Stimulated activated CD4-positive, alpha-beta T cell treated with anti-CD3 and anti-CD28 coated beads, TNF-alpha, amount 100 ng/mL, for 24 hours (primary cell): ENCODE data around the gene GNA15.

ENCODE experiments used
- DNase-seq, 3 experiments: peaks; one replicate each; pipeline ENCODE4 v3.0.0-alpha.2; 2020; ENCODE audit warnings: low read depth in 3 of 3

The GNA15 gene

GRCh38 chr19:3106509-3107141 is 29.2 kb upstream of the GNA15 start:
- no peak for DNase-seq

GRCh38 chr19:3107658-3108057 is 28.2 kb upstream of the GNA15 start:
- DNase-seq = no peak

- peak; percentile 35 to 69 (median 57) for DNase-seq
Measured at GRCh38 chr19:3108775-3109174, 27.1 kb upstream of the GNA15 start.

DNA sequence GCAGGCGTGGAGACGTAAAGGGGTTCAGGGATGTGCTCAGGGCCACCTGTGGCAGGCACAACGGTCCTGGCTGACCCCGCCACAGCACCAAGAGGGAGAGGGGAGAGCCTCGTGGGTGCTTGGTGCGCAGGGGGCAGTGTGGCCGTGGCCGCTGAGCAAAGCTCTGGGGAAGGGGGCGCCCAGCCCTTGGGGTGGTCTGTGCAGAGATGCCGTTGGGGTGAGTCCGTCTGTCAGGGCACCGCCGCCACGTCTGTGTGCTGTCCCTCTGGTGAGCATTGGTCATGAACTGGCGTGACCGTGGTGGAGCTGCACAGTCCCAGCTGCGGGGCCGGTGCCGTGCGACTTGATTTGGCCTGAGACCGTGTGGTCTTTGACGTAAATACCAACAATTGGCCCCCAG is 26.3 kb upstream of the GNA15 start:
- no peak for DNase-seq

DNA sequence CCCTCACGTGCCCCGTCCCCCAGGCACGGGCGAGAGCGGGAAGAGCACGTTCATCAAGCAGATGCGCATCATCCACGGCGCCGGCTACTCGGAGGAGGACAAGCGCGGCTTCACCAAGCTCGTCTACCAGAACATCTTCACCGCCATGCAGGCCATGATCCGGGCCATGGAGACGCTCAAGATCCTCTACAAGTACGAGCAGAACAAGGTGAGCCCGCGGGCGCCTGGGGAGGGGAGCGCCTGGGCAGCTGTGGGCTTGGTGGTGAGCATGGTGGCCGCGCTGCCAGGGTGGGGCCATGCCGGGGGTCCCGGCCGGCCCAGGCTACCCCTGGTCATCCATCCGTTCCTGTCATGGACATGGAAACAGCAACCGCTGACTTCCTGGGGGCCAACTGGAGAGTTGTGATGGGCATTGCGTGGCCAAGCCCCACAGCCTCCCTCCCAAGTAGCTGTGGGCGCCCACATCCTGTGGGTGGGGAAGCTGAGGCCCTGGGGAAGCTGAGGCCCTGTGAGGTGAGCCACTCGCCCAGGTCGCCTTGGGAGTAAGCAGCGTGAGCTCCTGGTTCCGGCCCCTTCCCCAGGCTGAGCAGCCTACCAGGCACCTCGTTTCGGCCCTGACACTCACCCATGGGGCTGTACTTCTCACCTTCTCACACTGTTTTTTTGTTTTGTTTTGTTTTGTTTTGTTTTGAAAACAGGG is 25.6 kb upstream of the GNA15 start:
- DNase-seq = no peak

DNA sequence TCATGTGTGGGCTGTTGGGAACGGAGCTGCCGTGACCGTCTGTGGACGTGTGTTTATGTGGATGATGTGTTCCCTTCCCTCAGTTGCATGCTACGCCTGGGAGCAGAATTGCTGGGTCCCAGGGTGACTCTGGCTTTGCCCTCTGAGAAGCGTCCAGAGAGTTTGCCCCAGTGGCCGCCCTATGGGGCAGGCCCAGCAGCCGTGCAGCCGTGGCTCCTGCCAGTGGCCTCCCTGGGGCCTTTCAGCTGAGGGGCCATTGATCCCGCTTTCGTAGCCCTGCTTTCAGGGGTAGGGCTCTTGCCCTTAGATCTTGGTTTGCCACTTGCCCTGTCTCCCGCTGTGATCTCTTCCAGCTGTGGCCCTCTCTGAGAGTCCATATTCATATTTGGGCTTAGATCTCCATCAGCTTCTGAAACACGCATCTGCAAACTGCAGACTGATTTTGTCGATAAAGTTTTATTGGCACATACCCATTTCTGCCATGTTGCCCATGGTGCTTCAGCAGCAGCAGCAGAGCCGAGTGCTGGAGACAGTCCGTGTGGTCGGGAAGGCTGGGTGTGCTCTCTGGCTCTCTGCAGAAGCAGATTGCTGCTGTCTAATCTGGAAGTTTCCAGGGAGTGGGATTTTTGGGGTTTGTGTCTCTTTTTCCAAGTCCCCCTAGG is 24.1 kb upstream of the GNA15 start:
- no peak for DNase-seq

DNA sequence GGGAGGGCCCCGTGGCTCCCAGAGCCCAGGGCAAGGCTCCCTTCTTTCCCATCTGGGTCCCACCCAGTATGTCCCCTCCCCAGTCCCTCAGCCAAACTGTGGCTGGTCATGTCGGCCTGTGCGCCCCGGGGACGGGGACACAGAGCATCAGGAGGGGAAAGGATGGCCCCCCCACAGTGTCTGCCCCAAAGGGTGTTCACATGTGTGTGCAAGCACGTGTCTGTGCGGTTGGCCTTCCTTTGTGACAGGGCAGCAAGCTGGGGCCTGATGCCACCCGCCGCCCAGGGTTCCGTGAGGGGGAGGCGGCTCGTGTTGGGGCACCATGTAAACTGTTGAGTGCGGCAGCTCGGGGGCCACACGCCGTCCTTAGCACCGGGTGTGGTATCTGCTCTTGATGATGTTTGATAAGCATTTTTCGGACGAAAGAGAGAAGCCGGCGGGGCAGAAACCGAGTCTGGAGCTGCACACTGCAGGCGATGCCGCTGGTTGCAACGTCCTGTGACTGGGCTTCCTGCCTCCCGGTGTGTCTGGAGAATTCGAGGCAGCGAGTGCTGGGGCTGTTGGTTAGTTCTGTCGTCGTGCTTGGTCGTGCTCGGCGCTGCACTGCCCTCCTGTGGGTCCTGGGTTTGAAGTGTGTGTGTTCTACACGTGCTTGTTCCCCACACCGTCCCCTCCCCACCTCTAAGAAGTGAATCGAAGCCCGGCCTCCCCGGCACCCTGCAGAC is 23.3 kb upstream of the GNA15 start:
- DNase-seq = no peak

DNA sequence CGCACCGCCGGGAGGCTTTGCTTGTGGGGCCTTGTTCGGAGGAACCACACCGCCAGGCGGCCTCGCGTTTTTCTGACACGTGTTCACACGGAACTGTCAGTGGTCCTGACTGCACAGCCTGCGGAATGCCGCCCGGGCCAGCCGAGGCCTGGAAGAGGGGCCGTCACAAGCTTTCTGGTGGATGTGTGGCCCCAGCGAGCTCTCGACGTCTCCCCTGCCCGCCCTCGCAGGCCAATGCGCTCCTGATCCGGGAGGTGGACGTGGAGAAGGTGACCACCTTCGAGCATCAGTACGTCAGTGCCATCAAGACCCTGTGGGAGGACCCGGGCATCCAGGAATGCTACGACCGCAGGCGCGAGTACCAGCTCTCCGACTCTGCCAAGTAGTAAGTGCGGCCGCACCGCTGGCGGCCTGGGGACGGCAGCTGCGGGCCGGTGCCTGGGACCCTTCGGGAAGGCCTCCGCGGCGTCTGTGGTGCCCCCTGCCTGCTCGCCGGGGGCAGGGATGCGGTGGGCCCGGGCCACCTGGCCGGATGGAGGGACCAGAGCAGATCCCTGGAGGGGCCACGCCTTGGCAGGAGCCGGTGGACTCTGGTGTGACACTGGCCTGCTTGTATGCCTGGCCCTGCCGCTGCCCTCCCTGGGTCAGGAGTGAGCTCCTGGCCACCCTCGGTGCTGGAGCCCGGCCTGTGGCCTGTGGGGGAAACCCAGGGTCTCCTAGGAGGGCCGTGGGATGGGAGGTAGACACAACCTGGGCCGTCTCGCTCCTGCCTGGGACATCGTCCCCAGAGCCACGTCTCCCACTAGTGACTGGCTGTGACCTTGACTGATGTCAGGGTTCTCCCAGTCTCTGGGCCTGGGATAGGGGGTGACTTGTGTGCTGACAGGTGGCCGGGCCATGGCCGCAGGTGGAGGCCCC is 22.5 kb upstream of the GNA15 start:
- DNase-seq = no peak

GRCh38 chr19:3114018-3114726 is 21.7 kb upstream of the GNA15 start:
- no peak for DNase-seq

DNA sequence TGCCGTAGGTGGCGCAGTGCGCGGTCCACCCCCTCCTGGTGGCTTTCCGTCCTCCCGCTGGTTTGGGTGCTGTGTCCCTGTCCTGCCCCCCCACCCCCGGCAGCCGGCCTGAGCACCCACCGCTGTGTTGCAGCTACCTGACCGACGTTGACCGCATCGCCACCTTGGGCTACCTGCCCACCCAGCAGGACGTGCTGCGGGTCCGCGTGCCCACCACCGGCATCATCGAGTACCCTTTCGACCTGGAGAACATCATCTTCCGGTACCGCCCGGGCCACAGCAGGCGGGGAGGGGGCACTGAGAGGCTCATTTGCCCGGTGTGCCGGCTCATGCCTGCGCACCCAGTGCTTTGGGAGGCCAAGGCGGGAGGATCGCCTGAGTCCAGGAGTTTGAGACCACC is 21.0 kb upstream of the GNA15 start:
- no peak for DNase-seq

DNA sequence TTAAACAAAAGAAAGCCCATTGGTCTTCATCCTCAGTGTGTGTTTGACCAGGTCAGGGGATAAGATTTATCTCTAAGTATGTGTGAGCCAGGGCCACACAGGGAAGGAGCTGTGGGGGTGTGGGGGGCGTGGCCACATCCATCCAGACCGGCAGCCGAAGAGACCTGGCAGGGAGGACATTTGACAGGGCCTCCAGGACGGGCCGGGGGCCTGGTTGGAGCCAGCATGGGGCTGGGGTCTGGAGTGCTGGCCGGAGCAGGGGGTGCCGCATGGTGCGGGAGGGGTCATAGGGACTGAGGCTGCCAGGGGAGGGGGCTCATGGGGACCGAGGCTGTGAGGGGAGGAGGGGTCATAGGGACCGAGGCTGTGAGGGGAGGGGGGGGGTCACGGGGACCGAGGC is 20.4 kb upstream of the GNA15 start:
- no peak for DNase-seq

GRCh38 chr19:3115916-3116602 is 19.8 kb upstream of the GNA15 start:
- DNase-seq = no peak

DNA sequence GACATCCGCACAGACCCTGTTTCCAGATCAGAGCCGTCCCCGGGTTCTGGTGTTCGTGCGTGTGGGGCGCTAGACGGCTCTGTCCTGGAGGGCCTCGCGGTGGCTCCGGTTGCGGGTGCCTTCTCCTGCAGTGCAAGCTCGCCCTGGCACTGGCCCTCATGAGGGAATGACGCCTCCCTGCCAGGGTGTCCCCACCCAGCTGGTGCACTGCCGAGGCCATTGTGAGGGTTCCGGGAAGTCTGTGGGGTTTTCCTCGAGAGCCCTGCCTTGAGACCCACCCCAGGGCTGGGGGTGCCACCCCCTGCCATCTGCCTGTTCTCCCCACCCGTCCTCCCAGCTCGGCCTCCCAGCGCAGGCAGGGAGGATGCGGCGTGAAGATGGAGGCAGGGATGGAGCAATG is 19.2 kb upstream of the GNA15 start:
- DNase-seq = no peak

GRCh38 chr19:3117716-3118115 is 18.1 kb upstream of the GNA15 start:
- DNase-seq = no peak

DNA sequence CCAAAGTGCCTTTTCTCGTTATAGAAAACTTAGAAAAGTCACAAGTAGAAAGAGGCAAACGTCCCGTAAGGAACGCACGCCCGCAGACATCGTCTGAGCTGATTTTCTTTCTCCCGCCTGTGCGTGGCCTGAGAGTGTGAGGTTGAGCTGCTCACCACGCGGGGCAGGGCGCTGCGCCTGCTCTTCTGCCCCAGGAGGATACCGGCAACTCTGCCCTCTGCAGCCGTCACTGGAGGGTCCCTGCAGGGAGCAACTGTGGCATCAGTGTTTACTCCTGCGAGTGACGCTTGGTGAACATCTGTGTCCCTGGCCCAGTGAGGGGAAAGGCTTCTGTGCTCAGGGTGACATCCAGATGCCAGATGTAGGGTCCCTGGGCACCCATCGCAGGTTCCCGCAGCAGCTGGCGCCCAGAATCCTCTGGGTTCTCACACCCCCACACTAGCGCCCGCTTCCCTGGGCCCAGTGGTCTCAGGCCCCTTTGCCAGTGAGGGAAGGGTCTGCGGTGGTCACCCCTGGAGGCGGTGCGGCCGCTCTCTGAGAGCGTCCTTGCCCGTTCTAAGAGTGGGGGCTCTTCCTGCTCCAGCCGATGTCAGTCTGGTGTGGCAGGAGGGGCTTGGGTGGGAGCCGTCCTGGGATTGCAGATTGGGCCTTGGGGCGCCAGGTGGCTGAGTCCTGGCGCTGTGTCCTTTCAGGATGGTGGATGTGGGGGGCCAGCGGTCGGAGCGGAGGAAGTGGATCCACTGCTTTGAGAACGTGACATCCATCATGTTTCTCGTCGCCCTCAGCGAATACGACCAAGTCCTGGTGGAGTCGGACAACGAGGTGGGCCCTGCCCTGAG is 17.4 kb upstream of the GNA15 start:
- DNase-seq = no peak

- DNase-seq = no peak
Measured at GRCh38 chr19:3119071-3119595, 16.7 kb upstream of the GNA15 start.

DNA sequence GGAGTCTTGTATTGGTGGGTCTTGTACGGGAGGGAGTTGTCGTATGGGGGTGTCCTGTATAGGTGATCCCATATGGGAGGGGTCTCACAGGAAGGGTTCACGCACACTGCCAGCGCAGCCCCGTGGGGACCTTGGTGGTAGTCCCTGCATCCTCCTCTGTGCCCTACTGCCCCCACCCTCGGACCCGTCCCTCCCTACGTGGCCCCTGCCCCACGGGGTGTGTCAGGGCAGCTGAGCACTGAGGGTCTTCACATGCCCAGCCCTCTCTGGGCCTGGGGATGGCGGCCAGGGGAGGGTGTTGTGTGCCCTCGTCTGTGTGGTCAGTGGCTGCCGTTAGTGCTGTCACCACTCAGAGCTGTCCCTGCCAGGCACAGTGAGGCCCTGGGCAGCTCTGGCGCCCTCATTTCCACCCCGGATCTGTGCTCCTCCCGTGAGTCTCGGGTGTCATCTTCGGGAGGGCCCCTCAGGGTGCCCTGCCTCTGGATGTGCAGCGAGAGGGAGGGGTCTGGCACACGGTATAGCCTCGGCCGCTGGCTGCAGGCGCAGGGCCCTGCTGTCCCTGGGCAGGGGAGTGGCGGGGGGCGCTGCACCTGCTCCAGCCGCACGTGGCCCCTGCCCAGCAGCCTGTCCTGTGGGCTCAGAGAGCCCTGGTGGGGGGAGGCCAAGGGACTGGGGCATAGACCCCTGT is 16.0 kb upstream of the GNA15 start:
- DNase-seq = no peak

GRCh38 chr19:3120611-3121276 is 15.1 kb upstream of the GNA15 start:
- no peak for DNase-seq
